A549 treated with CpdA at 1 μM for 4 hours (cell line): ENCODE measurements around the gene HDAC2. TPM values are rescaled to one million over a fixed set of nuclear protein-coding genes. Genes with fewer than 3 reads are reported as not detected.

Source experiments
- total RNA-seq: library from RNA; stranded (reverse); fragments of 200-300 nt; extraction: Qiagen RNA extraction; gene quantifications from 5 replicates; pipeline ENCODE4 v1.2.3, GENCODE V29; 2022; ENCODE audit warnings: low read depth

The HDAC2 gene
- 78.6 to 101 TPM (median 86.8 TPM) in 5 replicates for total RNA-seq

GRCh38 chr6:113970805-113971676 is at the start of gene HDAC2:
TSS of gene HDAC2 (minus strand) at chr6:113971148. CDS start at chr6:113970908, 240 bp downstream.

Other genes with a start within 250 kb of the HDAC2 start
- gene MARCKS, start 113.8 kb downstream of the HDAC2 start, total RNA-seq, result 15.6 to 26.2 TPM (median 20.5 TPM) in 5 replicates